Heart right ventricle (tissue), 16 donors: ENCODE measurements around the gene DGKD. TPM values are rescaled to one million over a fixed set of nuclear protein-coding genes. Genes with fewer than 3 reads are reported as not detected.

ENCODE experiments used
- ATAC-seq, 8 donors: fragments of 200-7000 bp; cut with Tn5 transposase; one replicate each; pipeline ENCODE4 v1.9.1; 2020; ENCODE audit warnings: mild to moderate bottlenecking in 8 of 8, moderate library complexity in 8 of 8, moderate number of reproducible peaks in 1 of 8
- DNase-seq, 2 donors: peaks; one replicate each; pipeline ENCODE4 v3.0.0-alpha.2; 2020
- H3K27ac ChIP-seq, 10 donors: fragments of 200-600 bp; sonication (generic) in 2 of 10; one replicate each; pipeline versions ENCODE4 v1.5.0 to v1.8.0; 2020 to 2022; ENCODE audit warnings: mild to moderate bottlenecking in 3 of 10
- H3K27me3 ChIP-seq, 7 donors: fragments of 200-600 bp; one replicate each; pipeline ENCODE4 v1.8.0; 2021 to 2022; ENCODE audit warnings: mild to moderate bottlenecking in 2 of 7
- H3K36me3 ChIP-seq, 9 donors: fragments of 200-600 bp; sonication (generic) in 1 of 9; one replicate each; pipeline versions ENCODE4 v1.5.0 to v1.8.0; 2020 to 2022; ENCODE audit warnings: mild to moderate bottlenecking in 2 of 9
- H3K4me1 ChIP-seq, 9 donors: fragments of 200-600 bp; sonication (generic) in 1 of 9; one replicate each; pipeline versions ENCODE4 v1.5.0 to v1.8.0; 2020 to 2022; ENCODE audit warnings: mild to moderate bottlenecking in 4 of 9
- H3K4me3 ChIP-seq, 10 donors: fragments of 200-600 bp; sonication (generic) in 2 of 10; one replicate each; pipeline versions ENCODE4 v1.5.0 to v1.8.0; 2020 to 2022; ENCODE audit warnings: mild to moderate bottlenecking in 7 of 10, moderate library complexity in 2 of 10
- H3K9me3 ChIP-seq, 11 donors: fragments of 200-600 bp in 10 of 11; sonication (generic) in 2 of 11; one replicate each; pipeline versions ENCODE4 v1.5.0 to v1.8.0; 2013 to 2022; ENCODE audit warnings: mild to moderate bottlenecking in 2 of 11, control low read depth in 1 of 11, moderate library complexity in 1 of 11
- WGBS, 2 donors: extraction: QIAGEN DNeasy Blood & Tissue Kit; methylation state at CpG; one replicate each; pipeline ENCODE4 v1.1.7; 2013; ENCODE audit warnings: inconsistent platforms in 1 of 2; 5-methylcytosine and 5-hydroxymethylcytosine counted together
- intact Hi-C, 10 donors: fragments of 100-400 bp; cut with DNase I; formaldehyde crosslinking; loops; one replicate each; pipeline versions ENCODE4 v1.11.1 to v1.14.2; 2022
- polyA plus RNA-seq, 2 donors: library from polyadenylated mRNA; stranded (reverse); fragments of 200-250 nt; gene quantifications; one replicate each; pipeline ENCODE4 v1.2.3, GENCODE V29; 2013
- total RNA-seq, 10 donors: library from RNA; stranded (reverse); fragmentation: NEBNext Ultra II Directional in 3 of 10; extraction: Animal tissue kit (Norgen Biotek cat#: 25700) in 3 of 10; gene quantifications; one replicate each; pipeline versions ENCODE4 v1.2.1 to v1.2.4, GENCODE V29; 2021 to 2023
- TF ChIP-seq, protein P1 (sequence below), 9 donors: fragments of 200-600 bp; sonication (generic) in 2 of 9; IDR thresholded peaks; one replicate each; pipeline versions ENCODE4 v1.5.0 to v1.8.0; 2021 to 2022; ENCODE audit warnings: antibody characterized with exemption in 9 of 9, mild to moderate bottlenecking in 5 of 9, moderate library complexity in 1 of 9
- donor health status: Arrhythmogenic right ventricular cardiomyopathy.
- donor health status: ischemic (EF 13 %, LVEDD 7.1; RV severe dilation, severe dysfunction).
- donor health status: healthy with polysubstance abuse.
- donor health status: DM: no; HTN: yes; CAD: no.
- donor health status: DM: no; HTN: no; CAD: no.
- donor health status: ischemic (EF 25% LVEDD 6.9; RV normal size, moderate dysfunction).
- donor health status: ischemic (EF 25% LVEDD 5.7; RV mildly dilated, moderate dysfunction).
- donor health status: healthy.
- donor health status: DM: yes; HTN: yes; CAD: no.
- donor health status: Ischemic cardiomyopathy.
- donor health status: ischemic (EF 35%, LVEDD 5.7; RV mildly dilated, moderate dysfunction).
- donor health status: nonischemic (EF 11% LVEDD 7.7; RV severe dilation, severe dysfunction).
- donor health status: DM: yes; HTN: yes; CAD: no.
- donor health status: PGD.
- donor health status: ischemic (EF 29% LVEDD 5.4; RV normal size, mild dysfunction).
- donor health status: nonischemic (EF 23%, LVEDD 6.1; RV moderate dilation, normal function).

The DGKD gene
- total and polyA plus RNA-seq, 12 donors: 26.8 to 79.5 (median 44.7) TPM

DNA sequence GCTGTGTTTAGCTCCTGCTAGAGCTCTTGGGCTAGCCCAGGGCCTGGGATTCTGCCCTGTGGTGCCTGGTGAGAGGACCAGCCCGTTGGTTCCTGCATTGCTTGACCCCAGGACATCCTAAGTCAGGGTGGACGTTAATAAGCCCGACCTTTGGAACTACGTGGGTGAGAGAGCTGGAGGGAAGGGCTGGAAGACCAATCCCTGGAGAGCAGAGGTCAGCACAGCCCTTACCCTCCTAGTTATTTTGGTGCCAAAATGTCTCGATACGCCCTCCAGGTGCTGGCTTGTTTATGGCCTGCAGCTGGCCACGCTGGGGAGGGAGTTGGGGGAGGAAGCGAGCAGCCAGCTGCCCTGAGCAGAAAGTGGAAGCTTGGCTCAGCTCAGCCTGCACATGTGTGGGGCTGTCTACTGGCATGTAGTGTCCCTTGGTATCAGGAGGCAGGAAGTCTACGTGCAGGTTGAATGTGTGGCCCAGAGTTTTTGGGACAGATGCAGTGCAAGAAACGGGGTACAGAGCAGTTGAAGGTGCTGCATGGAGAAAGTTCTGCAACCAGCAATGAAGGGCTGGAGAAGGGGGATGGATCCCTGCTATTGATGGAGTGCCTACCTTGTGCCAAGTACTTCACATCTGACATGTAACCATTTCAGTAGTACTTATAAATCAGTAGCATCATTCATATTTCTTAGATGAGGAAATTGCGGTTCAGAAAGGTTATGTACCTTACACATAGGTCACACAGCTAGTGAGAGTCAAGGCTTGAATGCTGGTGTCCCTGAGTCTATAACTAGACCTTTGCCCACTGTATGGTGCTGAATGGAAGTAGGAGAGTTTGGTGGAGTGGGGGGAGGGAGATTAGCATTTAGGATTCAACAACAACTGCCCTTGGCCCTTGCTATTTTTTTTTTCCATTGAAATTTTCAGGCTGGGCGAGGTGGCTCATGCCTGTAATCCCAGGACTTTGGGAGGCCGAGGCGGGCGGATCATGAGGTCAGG is 5.0 kb upstream of the DGKD start:
- no peaks in the 10 kb centered on the region for H3K27me3 ChIP-seq
- H3K9me3 ChIP-seq: no peaks in the 10 kb centered on the region
- peaks cover 0 to 46% (median 9%) of the 10 kb centered on the region in 9 donors for H3K4me1 ChIP-seq
- H3K36me3 ChIP-seq: no peaks in the 10 kb centered on the region
- peak in 7 of 8 donors; percentile 45 to 79 (median 69) for ATAC-seq
- peak overlapping the region in 1 of 10 donors; percentile 69 for H3K27ac ChIP-seq
- intact Hi-C loops: loop anchor here in 1 of 10 donors (10.0 kb wide), 1 partner anchor 495 kb away; no protein-coding TSS in a partner anchor
- no peak overlapping the region for H3K4me3 ChIP-seq
- 56 to 58% methylated on average over 15 of the region's 15 CpGs for WGBS, 2 donors
- TF ChIP-seq, protein P1, sequence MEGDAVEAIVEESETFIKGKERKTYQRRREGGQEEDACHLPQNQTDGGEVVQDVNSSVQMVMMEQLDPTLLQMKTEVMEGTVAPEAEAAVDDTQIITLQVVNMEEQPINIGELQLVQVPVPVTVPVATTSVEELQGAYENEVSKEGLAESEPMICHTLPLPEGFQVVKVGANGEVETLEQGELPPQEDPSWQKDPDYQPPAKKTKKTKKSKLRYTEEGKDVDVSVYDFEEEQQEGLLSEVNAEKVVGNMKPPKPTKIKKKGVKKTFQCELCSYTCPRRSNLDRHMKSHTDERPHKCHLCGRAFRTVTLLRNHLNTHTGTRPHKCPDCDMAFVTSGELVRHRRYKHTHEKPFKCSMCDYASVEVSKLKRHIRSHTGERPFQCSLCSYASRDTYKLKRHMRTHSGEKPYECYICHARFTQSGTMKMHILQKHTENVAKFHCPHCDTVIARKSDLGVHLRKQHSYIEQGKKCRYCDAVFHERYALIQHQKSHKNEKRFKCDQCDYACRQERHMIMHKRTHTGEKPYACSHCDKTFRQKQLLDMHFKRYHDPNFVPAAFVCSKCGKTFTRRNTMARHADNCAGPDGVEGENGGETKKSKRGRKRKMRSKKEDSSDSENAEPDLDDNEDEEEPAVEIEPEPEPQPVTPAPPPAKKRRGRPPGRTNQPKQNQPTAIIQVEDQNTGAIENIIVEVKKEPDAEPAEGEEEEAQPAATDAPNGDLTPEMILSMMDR (IDR thresholded peaks at IDR 0.05): no peak
- peak; percentile 46 to 63 for DNase-seq

DNA sequence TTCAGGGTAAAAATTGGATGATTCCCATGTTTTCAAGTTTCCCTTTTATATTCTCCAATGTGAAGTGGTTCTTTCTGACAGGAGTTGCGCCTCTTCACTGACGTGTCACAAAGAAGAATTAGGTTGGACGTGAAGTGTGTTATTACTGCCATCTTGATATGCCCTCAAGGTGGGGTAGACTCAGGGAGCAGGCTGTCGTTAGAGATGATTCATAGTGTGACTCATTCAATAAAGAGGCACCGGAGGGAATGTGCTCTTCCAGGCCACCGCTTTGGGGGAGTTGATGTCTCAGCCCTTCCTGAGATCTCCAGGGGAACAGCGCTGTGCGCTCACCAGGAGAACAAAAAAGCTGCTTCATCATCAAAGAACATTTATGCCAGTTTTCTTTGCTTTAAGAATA is 3.6 kb upstream of the DGKD start:
- Histone ChIP-seq H3K36me3 (no peaks in the 10 kb centered on the region), H3K4me3 (no peak overlapping the region), H3K27ac (peak overlapping the region in 1 of 10 donors; percentile 12), H3K4me1 (peaks cover 0 to 53% (median 9%) of the 10 kb centered on the region in 9 donors), H3K9me3 (no peaks in the 10 kb centered on the region), H3K27me3 (no peaks in the 10 kb centered on the region)
- DNase-seq (no peak), ATAC-seq (peak in 1 of 8 donors; percentile 27)
- 40 to 49% methylated on average over 8 of the region's 8 CpGs for WGBS, 2 donors
- intact Hi-C loops: loop anchor here in 5 of 10 donors (5.0 to 10.0 kb wide), 2 partner anchors 92 to 94 kb away; no protein-coding TSS in a partner anchor
- TF ChIP-seq, protein P1 (IDR thresholded peaks at IDR 0.05): no peak

DNA sequence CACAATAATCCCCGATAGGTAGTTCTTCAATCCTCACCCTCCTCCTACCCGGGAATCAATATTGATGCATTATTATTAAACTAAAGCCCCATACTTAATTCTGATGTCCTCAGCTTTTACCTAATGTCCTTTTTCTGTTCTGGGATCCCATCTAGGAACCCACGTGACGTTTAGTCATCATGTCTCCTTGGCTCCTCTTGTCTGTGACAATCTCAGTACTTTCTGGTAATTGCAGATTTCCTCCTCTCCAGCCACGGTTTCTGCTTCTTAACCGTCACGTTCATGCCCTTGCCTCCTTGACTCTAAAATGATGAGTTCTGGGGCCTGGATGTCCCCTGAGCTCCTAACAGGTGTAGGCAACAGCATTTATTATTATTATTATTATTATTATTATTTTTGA is 2.9 kb upstream of the DGKD start:
- intact Hi-C loops: loop anchor here in 5 of 10 donors (5.0 to 10.0 kb wide), 2 partner anchors 91 to 93 kb away; no protein-coding TSS in a partner anchor
- TF ChIP-seq, protein P1 (IDR thresholded peaks at IDR 0.05): no peak
- 87 to 91% methylated on average over 7 of the region's 7 CpGs for WGBS, 2 donors

DNA sequence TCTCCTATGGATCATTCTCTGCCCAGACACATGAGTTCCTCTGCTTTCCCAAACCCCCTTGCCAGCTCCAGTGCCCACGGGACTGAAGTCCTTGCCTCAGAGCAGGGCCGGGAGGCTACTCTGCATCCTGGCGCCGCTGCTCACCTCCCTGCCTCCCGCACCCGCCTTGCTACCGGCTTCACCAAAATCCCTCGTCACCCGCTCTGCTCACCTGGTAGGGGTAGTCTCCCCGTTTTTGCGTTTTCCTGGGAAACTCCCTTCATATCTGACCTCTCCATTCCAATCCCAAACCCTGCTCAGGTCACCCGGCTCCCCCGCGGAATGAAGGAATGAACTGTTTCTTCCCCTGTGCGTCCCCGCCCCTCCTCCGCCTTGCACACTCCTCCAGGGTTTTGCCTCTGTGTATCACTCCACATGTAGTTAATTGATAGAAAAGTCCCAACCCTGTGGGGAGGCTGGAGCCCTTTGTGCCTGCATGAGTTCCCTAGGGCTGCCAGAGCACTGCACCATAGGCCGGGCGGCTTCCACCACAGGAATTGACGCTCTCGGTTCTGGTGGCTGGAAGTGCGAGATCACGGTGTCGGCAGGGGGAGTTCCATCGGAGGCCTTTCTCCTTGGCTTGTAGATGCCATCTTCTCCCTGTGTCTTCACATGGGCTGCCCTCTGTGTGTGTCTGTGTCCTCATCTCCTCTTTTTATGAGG is 2.0 kb upstream of the DGKD start:
- Histone ChIP-seq H3K9me3 (no peaks in the 10 kb centered on the region), H3K4me3 (no peak overlapping the region), H3K27me3 (no peaks in the 10 kb centered on the region), H3K4me1 (peaks cover 0 to 69% (median 20%) of the 10 kb centered on the region in 9 donors), H3K27ac (no peak overlapping the region), H3K36me3 (no peaks in the 10 kb centered on the region)
- TF ChIP-seq, protein P1 (IDR thresholded peaks at IDR 0.05): no peak
- DNase-seq (no peak), ATAC-seq (no peak)
- WGBS, 2 donors: 96 to 97% methylated on average over 25 of the region's 25 CpGs
- intact Hi-C loops: loop anchor here in 5 of 10 donors (5.0 to 10.0 kb wide), 2 partner anchors 90 to 93 kb away; no protein-coding TSS in a partner anchor

More for the DNA sequence above, 2.9 kb upstream of the DGKD start:
- peaks cover 0 to 60% (median 14%) of the 10 kb centered on the region in 9 donors for H3K4me1 ChIP-seq
- H3K36me3 ChIP-seq: no peaks in the 10 kb centered on the region
- ATAC-seq (no peak), DNase-seq (no peak)
- H3K9me3 ChIP-seq: no peaks in the 10 kb centered on the region
- H3K4me3 ChIP-seq: no peak overlapping the region
- H3K27ac ChIP-seq: no peak overlapping the region
- H3K27me3 ChIP-seq: no peaks in the 10 kb centered on the region
